NCI-H2196 (cell line): ENCODE data around the gene RNF26.

ENCODE experiments used
- DNase-seq: peaks from one replicate; lab custom pipeline; 2025; ENCODE audit not compliant: unreplicated experiment; lab: John Stamatoyannopoulos, UW

The RNF26 gene

GRCh38 chr11:119315131-119316015, 19.0 kb upstream of the RNF26 start:
- peak; percentile 81 for DNase-seq

- DNase-seq, result peak; percentile 64
These were observed 18.2 kb upstream of the RNF26 start for GRCh38 chr11:119316016-119316728.

DNA sequence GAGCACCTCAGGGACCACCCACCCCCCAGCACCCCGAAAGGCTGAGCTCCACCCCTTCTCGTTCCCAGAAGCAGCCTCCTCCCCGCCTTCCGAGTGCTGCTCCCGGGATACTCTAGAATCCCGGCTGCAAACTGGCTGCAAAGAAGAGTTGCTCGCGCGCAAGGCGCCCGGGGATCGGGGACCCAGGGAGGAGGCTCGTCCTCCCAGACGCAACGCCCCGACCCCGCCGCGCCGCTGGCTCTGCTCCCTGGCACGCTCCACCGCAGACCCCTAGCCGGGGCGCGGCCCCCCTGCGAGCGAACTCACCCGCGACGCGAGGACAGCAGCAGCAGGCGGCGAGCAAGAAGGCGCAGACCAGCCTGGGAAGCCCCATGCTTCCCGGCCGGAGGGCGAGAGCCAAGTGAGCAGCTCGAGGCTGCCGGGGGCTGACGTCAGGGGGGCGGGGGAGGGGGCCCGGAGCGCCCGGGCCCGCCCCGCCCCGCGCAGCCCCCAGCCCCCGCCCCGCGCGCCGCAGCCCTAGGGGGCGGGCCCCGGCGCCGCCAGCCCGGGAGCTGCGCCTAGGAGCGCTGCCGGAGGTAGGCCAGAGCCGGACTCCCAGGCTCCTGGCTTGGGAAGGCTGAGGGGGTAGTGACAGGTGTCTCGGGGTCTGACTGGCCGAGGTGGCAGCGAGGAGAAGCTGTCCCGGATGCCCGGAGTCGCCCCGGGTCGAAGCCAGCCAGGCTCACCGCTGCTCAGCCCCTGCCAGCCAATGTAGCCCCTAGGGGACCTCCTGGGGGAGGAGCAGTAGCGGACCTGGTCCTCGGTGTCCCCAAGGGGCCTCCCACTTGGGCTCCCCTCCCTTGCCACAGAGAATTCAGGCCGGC, 17.4 kb upstream of the RNF26 start, which contains the start of gene MCAM:
Gene MCAM, minus strand, starts transcription at position 402 of the 863 bp plus-strand sequence. Its CDS starts 29 bp downstream, at position 373.
- peak; percentile 25 for DNase-seq

GRCh38 chr11:119317592-119318239, 16.6 kb upstream of the RNF26 start:
- DNase-seq, result no peak

GRCh38 chr11:119318240-119319135, 15.8 kb upstream of the RNF26 start:
- peak; percentile 19 for DNase-seq

DNA sequence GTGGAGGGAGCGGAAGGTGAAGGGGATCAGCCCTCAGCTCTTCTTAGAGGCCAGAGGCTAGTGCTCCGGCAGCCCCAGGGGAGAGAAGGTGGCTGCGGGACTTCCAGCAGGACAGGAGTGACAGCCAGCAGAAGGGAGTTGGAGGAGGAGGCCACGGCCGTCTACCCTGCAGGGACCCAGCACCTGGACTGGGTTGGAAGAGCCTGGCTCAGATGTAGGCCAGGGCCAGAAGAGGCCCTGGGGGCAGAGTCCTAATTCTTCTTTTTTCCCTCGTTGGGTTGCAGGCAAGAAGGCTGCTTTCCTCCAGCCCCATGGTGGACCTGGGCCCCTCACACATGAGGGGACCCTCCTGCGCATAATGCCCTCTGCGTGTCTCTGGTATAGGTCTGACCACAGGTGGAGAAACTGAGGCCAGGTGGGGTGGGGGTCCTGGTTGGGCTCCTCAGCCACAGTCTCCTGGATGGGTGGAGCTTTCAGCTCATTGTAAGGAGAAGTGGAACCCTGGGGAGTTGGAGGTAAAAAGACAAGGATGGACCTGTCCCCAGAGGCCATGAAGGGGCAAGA, 15.1 kb upstream of the RNF26 start:
- DNase-seq, result no peak

- no peak for DNase-seq
These were observed 14.6 kb upstream of the RNF26 start for GRCh38 chr11:119319700-119320239.

DNA sequence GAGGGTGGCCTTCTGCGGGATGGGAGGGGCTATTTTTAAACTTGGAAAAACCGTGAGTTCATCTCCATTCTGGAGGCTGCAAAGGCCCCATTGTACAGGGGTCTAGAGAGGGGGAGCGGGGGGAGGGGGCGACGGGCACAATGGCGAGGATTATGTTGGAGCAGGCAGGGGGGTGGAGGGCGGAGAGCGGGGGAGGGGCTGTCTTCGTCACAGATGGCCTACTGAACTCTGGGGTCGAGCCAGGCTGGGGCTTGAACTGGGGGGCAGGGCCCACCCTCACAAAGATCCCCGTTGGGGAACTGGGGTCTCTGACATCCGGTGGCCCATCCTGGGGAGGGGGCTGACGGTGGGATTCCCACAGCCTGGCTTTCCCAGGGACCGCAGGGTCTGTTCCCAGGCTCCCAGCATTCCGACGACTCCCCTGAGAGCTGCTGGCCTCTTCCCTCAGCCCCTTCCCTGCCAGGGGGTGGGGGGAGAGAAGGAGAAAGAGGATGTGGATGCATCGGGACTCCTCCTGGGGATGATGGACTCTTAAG, 14.0 kb upstream of the RNF26 start:
- DNase-seq, result no peak

DNA sequence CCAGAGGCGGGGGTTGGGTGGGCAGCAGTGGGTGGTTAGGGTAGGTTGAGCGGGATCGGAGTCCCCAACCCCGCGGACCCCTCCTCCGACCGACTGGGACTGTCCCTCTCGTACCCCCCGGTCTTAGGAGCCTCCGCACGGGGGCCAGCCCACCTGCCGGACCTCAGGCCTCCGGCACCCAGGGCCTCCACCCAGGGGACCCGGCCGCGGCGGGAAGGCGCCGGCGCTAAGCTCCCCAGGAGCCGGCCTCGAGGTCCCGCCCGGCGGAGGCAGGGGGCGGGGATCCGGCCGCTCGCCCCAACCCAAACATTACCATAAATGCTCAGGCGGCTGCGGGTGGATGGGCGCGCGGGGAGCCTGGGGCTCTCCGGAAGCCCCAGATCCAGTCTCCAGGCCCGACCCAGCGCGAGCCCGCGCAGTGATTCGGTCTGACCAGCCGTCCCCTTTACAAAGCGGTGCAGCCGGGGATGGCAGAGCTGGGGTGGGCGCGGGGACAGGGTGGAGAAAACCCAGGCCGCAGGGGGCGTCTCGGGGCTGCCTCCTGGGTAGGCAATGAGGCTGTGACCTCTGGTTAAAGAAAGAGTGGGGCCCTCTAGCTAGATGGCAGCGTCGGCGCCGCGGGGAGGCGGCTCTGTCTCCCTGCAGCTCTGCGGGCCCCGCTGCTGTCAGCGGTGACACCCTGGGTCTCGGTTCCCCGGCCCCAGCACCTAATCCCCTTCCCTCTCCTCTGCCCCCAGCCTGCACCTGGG, 13.4 kb upstream of the RNF26 start:
- DNase-seq, result no peak

DNA sequence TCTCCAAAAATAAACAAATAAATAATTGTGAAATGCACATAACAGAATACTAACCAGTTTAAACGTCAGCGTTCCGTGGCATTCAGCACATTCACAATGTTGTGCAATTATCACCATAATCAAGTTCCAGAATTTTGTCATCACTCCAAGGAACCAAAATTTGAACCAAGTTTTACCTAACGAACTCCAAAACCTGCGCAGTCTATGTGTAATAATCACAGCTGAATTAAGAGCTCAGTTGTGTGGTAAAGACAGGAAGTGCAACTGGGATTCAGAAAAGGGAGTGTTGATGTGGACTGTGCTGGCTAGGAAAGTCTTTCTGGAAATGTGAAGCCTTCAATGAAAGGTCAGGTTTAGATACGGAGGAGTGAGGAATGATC, 12.0 kb upstream of the RNF26 start:
- DNase-seq, result no peak

DNA sequence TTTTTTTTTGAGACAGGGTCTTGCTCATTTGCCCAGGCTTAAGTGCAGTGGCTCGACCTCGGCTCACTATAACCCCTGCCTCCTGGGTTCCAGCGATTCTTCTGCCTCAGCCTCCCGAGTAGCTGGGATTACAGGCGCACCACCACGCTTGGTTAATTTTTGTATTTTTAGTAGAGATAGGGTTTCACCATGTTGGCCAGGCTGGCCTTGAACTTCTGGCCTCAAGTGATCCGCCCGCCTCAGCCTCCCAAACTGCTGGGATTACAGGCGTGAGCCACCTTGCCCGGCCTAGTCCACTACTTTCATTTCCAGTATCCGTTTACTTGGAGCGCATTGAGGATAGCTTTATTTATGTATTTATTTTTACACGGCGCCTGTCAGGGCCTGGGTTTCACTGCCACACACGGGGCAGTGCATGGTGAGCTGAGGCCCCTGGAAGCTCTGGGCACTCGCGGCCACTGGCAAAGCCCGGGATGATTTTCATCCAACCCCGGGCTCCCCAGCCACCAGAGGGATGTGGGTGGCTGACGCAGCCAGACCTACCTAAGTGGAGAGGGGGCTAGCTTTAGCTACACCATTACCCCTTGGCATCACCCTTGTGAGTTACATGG, 11.3 kb upstream of the RNF26 start:
- no peak for DNase-seq

GRCh38 chr11:119323532-119324033, 10.7 kb upstream of the RNF26 start:
- peak; percentile 66 for DNase-seq

DNA sequence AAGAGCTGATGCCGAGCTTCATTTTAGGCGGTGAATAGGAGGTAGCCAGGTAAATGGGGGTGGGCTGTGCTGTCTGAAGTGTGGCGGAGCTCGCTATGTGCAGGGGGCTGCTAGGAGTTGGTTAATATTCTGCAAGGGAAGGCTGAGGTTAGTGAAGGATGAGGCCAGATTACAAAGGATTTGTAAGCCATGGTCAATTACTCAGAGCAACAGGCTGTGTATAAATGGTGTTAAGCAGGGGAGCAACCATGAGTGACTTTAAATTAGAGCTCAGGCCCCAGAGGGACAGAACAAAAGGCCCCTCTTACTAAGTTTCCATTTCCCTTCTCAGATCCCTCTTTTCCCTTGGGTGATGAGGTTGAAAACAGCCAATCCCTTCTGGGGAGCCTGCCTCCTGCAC, 10.1 kb upstream of the RNF26 start:
- no peak for DNase-seq

GRCh38 chr11:119329320-119329719, 5.0 kb upstream of the RNF26 start:
- no peak for DNase-seq

- no peak for DNase-seq
These were observed 4.1 kb upstream of the RNF26 start for GRCh38 chr11:119330237-119330636.

- DNase-seq, result no peak
These were observed 2.1 kb upstream of the RNF26 start for GRCh38 chr11:119332111-119332765.

- DNase-seq, result no peak
These were observed 846 bp downstream of the RNF26 start for GRCh38 chr11:119335091-119335654.
